Transverse colon (tissue), 4 donors: ENCODE measurements around the gene IRF5.

Experiments
- EP300 ChIP-seq: sonication (generic); formaldehyde crosslinking; IDR thresholded peaks from one replicate; pipeline ENCODE4 v1.6.1; 2017; ENCODE audit warnings: antibody characterized with exemption, low read depth
- POLR2A ChIP-seq: fragments of 450-650 bp; IDR thresholded peaks from one replicate; pipeline ENCODE4 v1.6.1; 2016; ENCODE audit warnings: antibody characterized with exemption, mild to moderate bottlenecking, moderate library complexity
- POLR2AphosphoS5 ChIP-seq, 3 donors: sonication (generic); formaldehyde crosslinking; IDR thresholded peaks; one replicate each; pipeline ENCODE4 v1.6.1; 2016; ENCODE audit warnings: antibody characterized with exemption in 3 of 3
- TF ChIP-seq, protein P1 (sequence below), 5 experiments: fragments of 200-600 bp in 3 of 5; fragments of 450-650 bp in 2 of 5; sonication (generic) in 3 of 5; IDR thresholded peaks; 1 replicate in 2 of 5; 2 replicates in 3 of 5; pipeline ENCODE4 v1.5.1; 2016 to 2017; ENCODE audit warnings: antibody characterized with exemption in 5 of 5, inconsistent platforms in 3 of 5, mild to moderate bottlenecking in 2 of 5, moderate library complexity in 1 of 5

- TF ChIP-seq EP300 (no peak), POLR2AphosphoS5 (IDR thresholded peaks at IDR 0.05) (no peak), POLR2A (no peak)
- TF ChIP-seq, protein P1, sequence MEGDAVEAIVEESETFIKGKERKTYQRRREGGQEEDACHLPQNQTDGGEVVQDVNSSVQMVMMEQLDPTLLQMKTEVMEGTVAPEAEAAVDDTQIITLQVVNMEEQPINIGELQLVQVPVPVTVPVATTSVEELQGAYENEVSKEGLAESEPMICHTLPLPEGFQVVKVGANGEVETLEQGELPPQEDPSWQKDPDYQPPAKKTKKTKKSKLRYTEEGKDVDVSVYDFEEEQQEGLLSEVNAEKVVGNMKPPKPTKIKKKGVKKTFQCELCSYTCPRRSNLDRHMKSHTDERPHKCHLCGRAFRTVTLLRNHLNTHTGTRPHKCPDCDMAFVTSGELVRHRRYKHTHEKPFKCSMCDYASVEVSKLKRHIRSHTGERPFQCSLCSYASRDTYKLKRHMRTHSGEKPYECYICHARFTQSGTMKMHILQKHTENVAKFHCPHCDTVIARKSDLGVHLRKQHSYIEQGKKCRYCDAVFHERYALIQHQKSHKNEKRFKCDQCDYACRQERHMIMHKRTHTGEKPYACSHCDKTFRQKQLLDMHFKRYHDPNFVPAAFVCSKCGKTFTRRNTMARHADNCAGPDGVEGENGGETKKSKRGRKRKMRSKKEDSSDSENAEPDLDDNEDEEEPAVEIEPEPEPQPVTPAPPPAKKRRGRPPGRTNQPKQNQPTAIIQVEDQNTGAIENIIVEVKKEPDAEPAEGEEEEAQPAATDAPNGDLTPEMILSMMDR (IDR thresholded peaks at IDR 0.05) = no peak
Measured at GRCh38 chr7:128936798-128937197, 929 bp upstream of the IRF5 start.
